K562 (cell line): ENCODE results near the gene IGSF21. TPM values are rescaled to one million over a fixed set of nuclear protein-coding genes. Genes with fewer than 3 reads are reported as not detected.
A peak's percentile ranks its signal among the peaks of the same experiment; 100 is the strongest.

Experiments used
- ATAC-seq: fragments of 200-7000 bp; cut with Tn5 transposase; 3 replicates; pipeline ENCODE4 v1.9.1; 2020; ENCODE audit warnings: moderate library complexity
- BruUV-seq: library from RNA; stranded (reverse); fragments of 400-500 nt; replicated peaks from 2 replicates; lab custom pipeline; 2021; lab: Mats Ljungman, UMichigan
- CTCF ChIA-PET: fragments of 300-600 bp; formaldehyde crosslinking; extraction: SDS; loops from one replicate; lab custom pipeline; 2021; ENCODE audit warnings: low intra/inter-chr PET ratio; lab: Yijun Ruan, JAX
- POLR2A ChIA-PET: fragments of 300-600, 350-650 bp; sonication (Branson Sonifier 250); formaldehyde crosslinking; extraction: SDS; loops from one replicate; lab custom pipeline; 2021; ENCODE audit warnings: antibody characterized with exemption, inconsistent platforms; lab: Yijun Ruan, JAX
- DNase-seq, 4 experiments: peaks; one replicate each; pipeline versions ENCODE4 v3.0.0 to v3.0.0-alpha.2; 2011 to 2018; ENCODE audit warnings: low spot score in 3 of 4, mixed read lengths in 3 of 4; ENCODE audit errors: extremely low read depth in 1 of 4
- FAIRE-seq: peaks from 2 replicates; lab custom pipeline; 2011; peaks lifted over from hg19 to GRCh38; lab: Jason Lieb, UNC
- H2AFZ ChIP-seq: 2 replicates; pipeline ENCODE4 v1.6.0; 2011; ENCODE audit warnings: low read depth, low read length, control low read depth, inconsistent platforms
- H3K27ac ChIP-seq: fragments of 200-600 bp; 3 replicates; pipeline ENCODE4 v1.8.0; 2011; ENCODE audit warnings: low read depth, mild to moderate bottlenecking, control low read depth, inconsistent platforms, low read length, moderate library complexity, mixed read lengths; ENCODE audit errors: extremely low read depth
- H3K27me3 ChIP-seq, 2 experiments: fragments of 300-600 bp in 1 of 2; 2 replicates in 1 of 2; 3 replicates in 1 of 2; pipeline versions ENCODE4 v1.6.0 to v1.8.0; 2011; ENCODE audit warnings: inconsistent platforms in 2 of 2, low read length in 2 of 2, mild to moderate bottlenecking in 1 of 2, mixed read lengths in 1 of 2, moderate library complexity in 1 of 2; ENCODE audit not compliant: control insufficient read depth in 2 of 2, insufficient read depth in 2 of 2
- H3K36me3 ChIP-seq: fragments of 300-600 bp; 3 replicates; pipeline ENCODE4 v1.8.0; 2011; ENCODE audit warnings: mild to moderate bottlenecking, low read length, inconsistent platforms; ENCODE audit not compliant: control insufficient read depth, insufficient read depth
- H3K4me1 ChIP-seq, 2 experiments: fragments of 200-600 bp in 1 of 2; replicated peaks in 1 of 2; 2 replicates in 1 of 2; 3 replicates in 1 of 2; pipeline versions ENCODE4 v1.5.1 to v1.8.0; 2011; ENCODE audit warnings: inconsistent platforms in 2 of 2, low read length in 2 of 2, mild to moderate bottlenecking in 1 of 2, mixed read lengths in 1 of 2, moderate library complexity in 1 of 2; ENCODE audit not compliant: control insufficient read depth in 2 of 2, insufficient read depth in 2 of 2
- H3K4me2 ChIP-seq: 2 replicates; pipeline ENCODE4 v1.6.1; 2011; ENCODE audit warnings: low read length, control low read depth, inconsistent platforms, mixed read lengths; ENCODE audit not compliant: insufficient read depth
- H3K4me3 ChIP-seq: fragments of 200-600 bp; sonication (generic), shearing (Covaris generic); 2 replicates; pipeline ENCODE4 v1.5.1; 2016; ENCODE audit warnings: control low read depth, inconsistent platforms
- H3K79me2 ChIP-seq: fragments of 200-600 bp; 3 replicates; pipeline ENCODE4 v1.8.0; 2011; ENCODE audit warnings: low read length, inconsistent platforms; ENCODE audit not compliant: control insufficient read depth, insufficient read depth
- H3K9ac ChIP-seq, 2 experiments: 2 replicates each; pipeline versions ENCODE4 v1.6.0 to v1.6.1; 2011; ENCODE audit warnings: low read depth in 2 of 2, low read length in 2 of 2, control low read depth in 1 of 2, inconsistent platforms in 1 of 2, mild to moderate bottlenecking in 1 of 2, mixed read lengths in 1 of 2; ENCODE audit not compliant: insufficient read depth in 1 of 2
- H3K9me1 ChIP-seq: one replicate; pipeline ENCODE4 v1.6.0; 2011; ENCODE audit warnings: inconsistent platforms, mild to moderate bottlenecking, low read length, moderate library complexity; ENCODE audit not compliant: control insufficient read depth, insufficient read depth
- H3K9me3 ChIP-seq: replicated peaks from 2 replicates; pipeline ENCODE4 v1.5.1; 2011; ENCODE audit warnings: low read depth, low read length, inconsistent platforms; ENCODE audit not compliant: control insufficient read depth, insufficient read depth
- H4K20me1 ChIP-seq: replicated peaks from 2 replicates; pipeline ENCODE4 v1.6.1; 2011; ENCODE audit warnings: low read length, inconsistent platforms, mixed read lengths; ENCODE audit not compliant: control insufficient read depth, insufficient read depth
- RAD21 ChIP-seq, 2 experiments: fragments of 250-450 bp in 1 of 2; fragments of 450-650 bp in 1 of 2; sonication (Bioruptor Pico) in 1 of 2; formaldehyde crosslinking in 1 of 2; IDR thresholded peaks in 1 of 2; conservative IDR thresholded peaks in 1 of 2; 2 replicates each; pipeline versions ENCODE4 v1.4.0 to v1.8.0; 2020 to 2022; ENCODE audit warnings: mild to moderate bottlenecking in 2 of 2, moderate library complexity in 1 of 2
- SNRNP70 ChIP-seq: fragments of 200-400 bp; formaldehyde crosslinking; optimal IDR thresholded peaks from 2 replicates; pipeline ENCODE3; 2017; ENCODE audit warnings: low read depth, low read length
- WGBS: fragments of 100-300 bp; shearing (Covaris generic); methylation state at CpG from one replicate; pipeline ENCODE4 v1.1.6; 2016; ENCODE audit warnings: low coverage, mixed read lengths; ENCODE audit not compliant: insufficient coverage; ENCODE audit errors: missing lambda C conversion rate; 5-methylcytosine and 5-hydroxymethylcytosine counted together
- in situ Hi-C: fragments of 300-500 bp; cut with MboI; formaldehyde crosslinking; loops from 4 replicates; pipeline ENCODE4 v1.15.0; 2018; ENCODE audit warnings: inconsistent platforms, mixed read lengths
- intact Hi-C: fragments of 100-400 bp; cut with micrococcal nuclease; formaldehyde crosslinking; loops from 2 replicates; pipeline ENCODE4 v1.14.2; 2022
- polyA plus RNA-seq, 8 experiments: library from polyadenylated mRNA; depleted of rRNA in 4 of 8; stranded (reverse) in 5 of 8; unstranded in 3 of 8; fragments of >200 nt; fragmentation: Nextera tagmentation in 2 of 8; fragmentation: Illumina TruSeq in 1 of 8; extraction: Ambion mirVana in 2 of 8; extraction: Trizol in 1 of 8; gene quantifications; 2 replicates each; pipeline versions ENCODE4 v1.2.1 to v1.2.3, GENCODE V29; 2011 to 2014; ENCODE audit warnings: inconsistent platforms in 1 of 8, missing spikeins in 1 of 8
- total RNA-seq, 7 experiments: library from RNA; depleted of rRNA in 6 of 7; stranded (reverse); fragments of >200 nt in 6 of 7; fragmentation: Illumina TruSeq in 2 of 7; extraction: Trizol in 2 of 7; gene quantifications; 2 replicates each; pipeline versions ENCODE4 v1.2.1 to v1.2.3, GENCODE V29; 2011 to 2021; ENCODE audit warnings: low replicate concordance in 1 of 7
- TF ChIP-seq, protein P1 (sequence below), 3 experiments: IDR thresholded peaks in 2 of 3; conservative IDR thresholded peaks in 1 of 3; 2 replicates each; pipeline ENCODE4 v1.5.1; 2011 to 2012; ENCODE audit warnings: low read length in 3 of 3, mild to moderate bottlenecking in 3 of 3, control low read depth in 2 of 3, improper control_type of control experiment in 1 of 3, inconsistent platforms in 1 of 3, low read depth in 1 of 3, mixed read lengths in 1 of 3, moderate library complexity in 1 of 3; ENCODE audit not compliant: insufficient read depth in 2 of 3

The IGSF21 gene
- total and polyA plus RNA-seq, 9 of the 15 experiments (the other 6 are each of a cell fraction or from before 2014, with no cell fraction given), result not detected

DNA sequence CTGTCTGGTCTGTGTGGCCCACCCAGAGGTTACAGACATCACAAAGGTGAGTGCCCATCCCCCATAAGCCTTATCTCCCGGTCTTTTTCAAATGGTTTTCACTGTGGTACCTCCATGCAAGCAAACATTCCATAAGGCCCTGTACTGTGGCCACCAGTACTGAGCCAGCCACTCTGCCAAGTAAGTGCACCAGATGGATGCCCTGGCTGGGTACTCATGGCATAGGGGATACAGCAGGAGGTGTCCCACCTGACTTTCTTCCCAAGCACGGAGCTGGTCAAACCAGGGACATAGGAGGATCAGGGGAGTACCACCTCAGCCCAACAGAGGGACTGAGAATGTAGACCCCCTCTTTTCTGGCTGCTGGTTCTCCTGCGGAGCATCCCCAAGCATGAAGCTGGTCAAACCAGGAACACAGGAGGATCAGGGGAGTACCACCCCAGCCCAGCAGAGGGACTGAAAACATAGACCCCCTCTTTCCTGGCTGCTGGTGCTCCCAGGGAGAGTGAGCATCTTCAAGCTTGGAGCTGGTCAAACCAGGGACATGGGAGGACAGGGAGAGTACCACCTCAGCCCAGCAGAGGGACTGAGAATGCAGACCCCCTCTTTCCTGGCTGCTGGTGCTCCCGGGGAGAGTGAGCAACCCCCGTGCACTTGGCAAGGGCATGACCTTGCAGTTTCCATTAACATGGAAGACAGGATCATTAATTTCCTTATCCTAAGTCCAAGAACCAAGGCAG lies 291.4 kb downstream of the IGSF21 start:
- H3K9me3 ChIP-seq, result no peaks in the 10 kb centered on the region
- H3K4me3 ChIP-seq, result no peak overlapping the region
- H3K4me1 ChIP-seq, result no peaks in the 10 kb centered on the region; a peak in 2 of 5 replicates
- TF ChIP-seq SNRNP70 (no peak), RAD21 (CRISPR knock-in tag; conservative IDR thresholded peaks at IDR 0.05 in 1 of 2, IDR thresholded peaks at IDR 0.05 in 1 of 2) (peak in 1 of 2 experiments; percentile 12; a peak in 1 of 4 replicates)
- TF ChIP-seq, protein P1, sequence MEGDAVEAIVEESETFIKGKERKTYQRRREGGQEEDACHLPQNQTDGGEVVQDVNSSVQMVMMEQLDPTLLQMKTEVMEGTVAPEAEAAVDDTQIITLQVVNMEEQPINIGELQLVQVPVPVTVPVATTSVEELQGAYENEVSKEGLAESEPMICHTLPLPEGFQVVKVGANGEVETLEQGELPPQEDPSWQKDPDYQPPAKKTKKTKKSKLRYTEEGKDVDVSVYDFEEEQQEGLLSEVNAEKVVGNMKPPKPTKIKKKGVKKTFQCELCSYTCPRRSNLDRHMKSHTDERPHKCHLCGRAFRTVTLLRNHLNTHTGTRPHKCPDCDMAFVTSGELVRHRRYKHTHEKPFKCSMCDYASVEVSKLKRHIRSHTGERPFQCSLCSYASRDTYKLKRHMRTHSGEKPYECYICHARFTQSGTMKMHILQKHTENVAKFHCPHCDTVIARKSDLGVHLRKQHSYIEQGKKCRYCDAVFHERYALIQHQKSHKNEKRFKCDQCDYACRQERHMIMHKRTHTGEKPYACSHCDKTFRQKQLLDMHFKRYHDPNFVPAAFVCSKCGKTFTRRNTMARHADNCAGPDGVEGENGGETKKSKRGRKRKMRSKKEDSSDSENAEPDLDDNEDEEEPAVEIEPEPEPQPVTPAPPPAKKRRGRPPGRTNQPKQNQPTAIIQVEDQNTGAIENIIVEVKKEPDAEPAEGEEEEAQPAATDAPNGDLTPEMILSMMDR (IDR thresholded peaks at IDR 0.05 in 2 of 3, conservative IDR thresholded peaks at IDR 0.05 in 1 of 3; ENCODE audit: insufficient read depth in 2 of 3, low read depth in 1 of 3, low read length in 3 of 3), result peak in 2 of 3 experiments; percentile 4 to 40; a peak in 2 of 6 replicates
- H2AFZ ChIP-seq, result no peak overlapping the region
- H3K79me2 ChIP-seq, result no peaks in the 10 kb centered on the region
- no peaks in the 10 kb centered on the region for H3K36me3 ChIP-seq
- no TSS peak for BruUV-seq
- WGBS, result 7% methylated on average over 5 of the region's 5 CpGs
- peaks cover 2 to 3% of the 10 kb centered on the region in 2 experiments; a peak in 1 of 5 replicates for H3K27me3 ChIP-seq
- ATAC-seq (peak; percentile 24; the same call in 1 of the 3 replicates), FAIRE-seq (no peak), DNase-seq (no peak)
- H3K9me1 ChIP-seq, result no peaks in the 10 kb centered on the region
- H4K20me1 ChIP-seq, result no peaks in the 10 kb centered on the region; the same call in 1 of the 2 replicates
- H3K4me2 ChIP-seq, result no peak overlapping the region
- no peak overlapping the region for H3K9ac ChIP-seq
- CTCF ChIA-PET, result no interaction called here
- POLR2A ChIA-PET, result no interaction called here
- intact Hi-C loops, result no loop called here
- H3K27ac ChIP-seq, result no peak overlapping the region
- in situ Hi-C loops, result no loop called here
